Skin of body (tissue), 2 donors: Measurements from ENCODE around the gene ELMO1. TPM values are rescaled to one million over a fixed set of nuclear protein-coding genes. Genes with fewer than 3 reads are reported as not detected.
A peak's percentile ranks its signal among the peaks of the same experiment; 100 is the strongest.

Experiments
- DNase-seq: peaks from one replicate; lab custom pipeline; 2025; lab: John Stamatoyannopoulos, UW
- total RNA-seq: library from RNA; depleted of rRNA; stranded (reverse); fragments of >200 nt; gene quantifications from one replicate; pipeline ENCODE4 v1.2.3, GENCODE V29; 2014

Gene ELMO1
- total RNA-seq, 1 donor from 2014 or later = 37.9 TPM

GRCh38 chr7:37315772-37316715 lies 132.6 kb downstream of the ELMO1 start:
- DNase-seq = peak; percentile 13

- DNase-seq = no peak
Observed at GRCh38 chr7:37312608-37313007, 136.1 kb downstream of the ELMO1 start.

GRCh38 chr7:37311355-37311754 lies 137.3 kb downstream of the ELMO1 start:
- peak; percentile 50 for DNase-seq

- no peak for DNase-seq
Observed at GRCh38 chr7:37310327-37311080, 138.2 kb downstream of the ELMO1 start.

GRCh38 chr7:37309493-37309892 lies 139.2 kb downstream of the ELMO1 start:
- no peak for DNase-seq

- no peak for DNase-seq
Observed at GRCh38 chr7:37304921-37305320, 143.7 kb downstream of the ELMO1 start.

GRCh38 chr7:37297546-37297945 lies 151.1 kb downstream of the ELMO1 start:
- no peak for DNase-seq

- DNase-seq = no peak
Observed at GRCh38 chr7:37295401-37295800, 153.3 kb downstream of the ELMO1 start.

GRCh38 chr7:37290731-37291130 lies 157.9 kb downstream of the ELMO1 start:
- DNase-seq = no peak

GRCh38 chr7:37289781-37290180 lies 158.9 kb downstream of the ELMO1 start:
- no peak for DNase-seq

GRCh38 chr7:37289367-37289766 lies 159.3 kb downstream of the ELMO1 start:
- peak; percentile 22 for DNase-seq

GRCh38 chr7:37287131-37287855 lies 161.4 kb downstream of the ELMO1 start:
- no peak for DNase-seq

GRCh38 chr7:37286454-37286832 lies 162.2 kb downstream of the ELMO1 start:
- no peak for DNase-seq

- no peak for DNase-seq
Observed at GRCh38 chr7:37285706-37286453, 162.8 kb downstream of the ELMO1 start.

GRCh38 chr7:37284805-37285231 lies 163.8 kb downstream of the ELMO1 start:
- no peak for DNase-seq

- no peak for DNase-seq
Observed at GRCh38 chr7:37284285-37284684, 164.4 kb downstream of the ELMO1 start.

GRCh38 chr7:37283716-37284115 lies 164.9 kb downstream of the ELMO1 start:
- no peak for DNase-seq

- DNase-seq = no peak
Observed at GRCh38 chr7:37282927-37283326, 165.7 kb downstream of the ELMO1 start.

- DNase-seq = no peak
Observed at GRCh38 chr7:37282093-37282444, 166.6 kb downstream of the ELMO1 start.

GRCh38 chr7:37281368-37282092 lies 167.1 kb downstream of the ELMO1 start:
- DNase-seq = no peak
